Endothelial cell (in vitro differentiated cells): ENCODE measurements around the gene VPS13D. TPM values are rescaled to one million over a fixed set of nuclear protein-coding genes. Genes with fewer than 3 reads are reported as not detected.

Experiments
- DNase-seq: peaks from one replicate; pipeline ENCODE4 v3.0.0; 2021; ENCODE audit warnings: low spot score
- H3K27ac Mint-ChIP-seq: one replicate; pipeline ENCODE4 v1.8.0; 2021; ENCODE audit warnings: mixed read lengths, inconsistent platforms; ENCODE audit not compliant: unreplicated experiment
- H3K27me3 Mint-ChIP-seq: one replicate; pipeline ENCODE4 v1.8.0; 2021; ENCODE audit warnings: mild to moderate bottlenecking, moderate library complexity, mixed read lengths, inconsistent platforms; ENCODE audit not compliant: unreplicated experiment
- H3K36me3 Mint-ChIP-seq: one replicate; pipeline ENCODE4 v1.8.0; 2021; ENCODE audit warnings: mild to moderate bottlenecking, low read depth, mixed read lengths, inconsistent platforms; ENCODE audit not compliant: unreplicated experiment
- H3K4me1 Mint-ChIP-seq: one replicate; pipeline ENCODE4 v1.8.0; 2021; ENCODE audit warnings: mild to moderate bottlenecking, mixed read lengths, inconsistent platforms; ENCODE audit not compliant: unreplicated experiment
- H3K4me3 Mint-ChIP-seq: one replicate; pipeline ENCODE4 v1.8.0; 2021; ENCODE audit warnings: mild to moderate bottlenecking, mixed read lengths, inconsistent platforms; ENCODE audit not compliant: unreplicated experiment
- H3K9me3 Mint-ChIP-seq: one replicate; pipeline ENCODE4 v1.8.0; 2021; ENCODE audit warnings: mixed read lengths, inconsistent platforms; ENCODE audit not compliant: unreplicated experiment
- CTCF ChIP-seq: fragments of 200-600 bp; sonication (generic); IDR thresholded peaks from one replicate; pipeline ENCODE4 v1.5.0; 2021; ENCODE audit warnings: antibody characterized with exemption; ENCODE audit not compliant: unreplicated experiment
- total RNA-seq: library from RNA; stranded (reverse); fragmentation: NEBNext Ultra II Directional; extraction: Animal tissue kit (Norgen Biotek cat#: 25700); gene quantifications from one replicate; pipeline ENCODE4 v1.2.1, GENCODE V29; 2021; ENCODE audit not compliant: unreplicated experiment

The VPS13D gene
- total RNA-seq, 1 donor from 2014 or later = 37.8 TPM

GRCh38 chr1:12485231-12486058 lies 255.6 kb downstream of the VPS13D start:
- TF ChIP-seq CTCF = no peak
- no peaks in the 10 kb centered on the region for H3K9me3 Mint-ChIP-seq
- H3K4me3 Mint-ChIP-seq = no peak overlapping the region
- no peak for DNase-seq
- H3K36me3 Mint-ChIP-seq = peaks cover 29% of the 10 kb centered on the region
- H3K27me3 Mint-ChIP-seq = no peaks in the 10 kb centered on the region
- H3K4me1 Mint-ChIP-seq = peaks cover 9% of the 10 kb centered on the region
- no peak overlapping the region for H3K27ac Mint-ChIP-seq

- H3K27me3 Mint-ChIP-seq = no peaks in the 10 kb centered on the region
- no peak for DNase-seq
Observed at GRCh38 chr1:12486059-12486341, 256.2 kb downstream of the VPS13D start.

GRCh38 chr1:12486401-12487005 lies 256.7 kb downstream of the VPS13D start:
- H3K4me3 Mint-ChIP-seq = peak overlapping the region; percentile 23
- H3K27ac Mint-ChIP-seq = no peak overlapping the region
- no peaks in the 10 kb centered on the region for H3K27me3 Mint-ChIP-seq
- TF ChIP-seq CTCF = no peak
- peaks cover 40% of the 10 kb centered on the region for H3K36me3 Mint-ChIP-seq
- DNase-seq = no peak
- H3K9me3 Mint-ChIP-seq = no peaks in the 10 kb centered on the region
- H3K4me1 Mint-ChIP-seq = no peaks in the 10 kb centered on the region

More at GRCh38 chr1:12486059-12486341, 256.2 kb downstream of the VPS13D start:
- Mint-ChIP-seq H3K9me3 (no peaks in the 10 kb centered on the region), H3K36me3 (peaks cover 34% of the 10 kb centered on the region), H3K27ac (no peak overlapping the region), H3K4me1 (peaks cover 3% of the 10 kb centered on the region), H3K4me3 (peak overlapping the region; percentile 23)
- TF ChIP-seq CTCF = no peak

- H3K4me3 Mint-ChIP-seq = peak overlapping the region; percentile 6
- DNase-seq = no peak
- H3K4me1 Mint-ChIP-seq = no peaks in the 10 kb centered on the region
- peaks cover 42% of the 10 kb centered on the region for H3K36me3 Mint-ChIP-seq
- no peaks in the 10 kb centered on the region for H3K9me3 Mint-ChIP-seq
- H3K27me3 Mint-ChIP-seq = no peaks in the 10 kb centered on the region
- H3K27ac Mint-ChIP-seq = no peak overlapping the region
- no peak for TF ChIP-seq CTCF
Observed at GRCh38 chr1:12487520-12487919, 257.7 kb downstream of the VPS13D start.
